NT2/D1 (cell line): ENCODE results near the gene ACACA.

Source experiments
- DNase-seq: peaks from one replicate; pipeline ENCODE4 v3.0.0-alpha.2; 2011; ENCODE audit warnings: low read depth, low spot score
- H3K27me3 ChIP-seq: 2 replicates; pipeline ENCODE4 v1.6.0; 2011; ENCODE audit warnings: mild to moderate bottlenecking; ENCODE audit not compliant: insufficient read length, insufficient read depth
- H3K36me3 ChIP-seq: 2 replicates; pipeline ENCODE4 v1.6.1; 2011; ENCODE audit warnings: mild to moderate bottlenecking, low read length, mixed read lengths; ENCODE audit not compliant: insufficient read depth, insufficient read length
- H3K4me1 ChIP-seq: 2 replicates; pipeline ENCODE4 v1.5.1; 2011; ENCODE audit not compliant: insufficient read depth, insufficient read length
- H3K4me3 ChIP-seq: 2 replicates; pipeline ENCODE4 v1.5.1; 2011; ENCODE audit warnings: low read depth; ENCODE audit not compliant: insufficient read length
- H3K9ac ChIP-seq: 2 replicates; pipeline ENCODE4 v1.6.0; 2011; ENCODE audit warnings: low read depth; ENCODE audit not compliant: insufficient read length
- H3K9me3 ChIP-seq: 2 replicates; pipeline ENCODE4 v1.5.1; 2011; ENCODE audit warnings: mild to moderate bottlenecking, low read length; ENCODE audit not compliant: insufficient read depth
- SUZ12 ChIP-seq: IDR thresholded peaks from 2 replicates; pipeline ENCODE4 v1.6.1; 2011; ENCODE audit not compliant: insufficient read length, insufficient read depth; ENCODE audit errors: extremely low read depth
- YY1 ChIP-seq: IDR thresholded peaks from 2 replicates; pipeline ENCODE4 v1.6.1; 2011; ENCODE audit not compliant: insufficient read length, insufficient read depth
- ZNF274 ChIP-seq: IDR thresholded peaks from 2 replicates; pipeline ENCODE4 v1.6.1; 2011; ENCODE audit warnings: mild to moderate bottlenecking, low read depth, low read length

ACACA gene

DNA sequence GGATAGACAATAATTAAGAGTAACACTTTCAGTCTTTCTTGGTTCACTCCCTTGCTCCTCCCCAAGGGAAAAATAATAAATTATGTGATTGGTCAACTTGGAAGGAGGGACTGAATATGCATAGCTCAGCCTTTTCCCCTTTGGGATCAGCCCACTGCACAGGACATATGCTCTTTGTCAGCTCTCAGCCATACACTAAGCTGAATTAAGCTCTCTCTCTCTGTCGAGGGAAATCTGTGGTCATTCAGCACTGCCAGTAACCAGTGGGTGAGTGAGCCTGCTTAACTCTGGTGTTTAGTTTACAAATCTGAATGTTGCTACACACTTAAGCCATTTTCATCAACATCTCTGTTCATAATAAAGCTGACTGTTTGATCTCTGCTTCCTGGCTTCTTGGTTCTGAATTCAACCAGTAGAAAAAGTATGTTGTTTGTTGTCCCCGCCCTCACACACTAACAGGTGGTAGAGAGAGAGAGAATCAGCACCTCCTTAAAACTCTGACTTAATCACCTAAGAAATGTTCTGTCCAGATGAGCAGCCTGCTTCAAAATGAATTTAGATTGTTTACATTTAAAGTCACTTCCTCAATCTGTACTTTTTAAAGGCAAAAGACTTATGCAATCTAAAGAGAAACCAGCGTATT is 133.1 kb downstream of the ACACA start:
- TF ChIP-seq SUZ12: no peak
- no peak for TF ChIP-seq ZNF274
- no peak for TF ChIP-seq YY1
- Histone ChIP-seq H3K9ac (no peak overlapping the region), H3K27me3 (no peaks in the 10 kb centered on the region), H3K4me3 (no peak overlapping the region), H3K4me1 (no peaks in the 10 kb centered on the region), H3K9me3 (no peaks in the 10 kb centered on the region), H3K36me3 (peaks cover 51% of the 10 kb centered on the region)
- no peak for DNase-seq

GRCh38 chr17:37265446-37266173 is 141.0 kb downstream of the ACACA start:
- no peak for DNase-seq
- no peak overlapping the region for H3K4me3 ChIP-seq
- peaks cover 7% of the 10 kb centered on the region for H3K9me3 ChIP-seq
- H3K4me1 ChIP-seq: no peaks in the 10 kb centered on the region
- no peak for TF ChIP-seq SUZ12
- no peak for TF ChIP-seq YY1
- no peak for TF ChIP-seq ZNF274
- H3K9ac ChIP-seq: no peak overlapping the region
- H3K27me3 ChIP-seq: no peaks in the 10 kb centered on the region
- H3K36me3 ChIP-seq: peaks cover 77% of the 10 kb centered on the region

GRCh38 chr17:37261286-37261685 is 145.3 kb downstream of the ACACA start:
- no peak for DNase-seq
- no peaks in the 10 kb centered on the region for H3K27me3 ChIP-seq
- peaks cover 66% of the 10 kb centered on the region for H3K36me3 ChIP-seq
- no peaks in the 10 kb centered on the region for H3K9me3 ChIP-seq
- H3K4me1 ChIP-seq: no peaks in the 10 kb centered on the region
- H3K9ac ChIP-seq: no peak overlapping the region
- TF ChIP-seq YY1 (no peak), ZNF274 (no peak), SUZ12 (no peak)
- no peak overlapping the region for H3K4me3 ChIP-seq

DNA sequence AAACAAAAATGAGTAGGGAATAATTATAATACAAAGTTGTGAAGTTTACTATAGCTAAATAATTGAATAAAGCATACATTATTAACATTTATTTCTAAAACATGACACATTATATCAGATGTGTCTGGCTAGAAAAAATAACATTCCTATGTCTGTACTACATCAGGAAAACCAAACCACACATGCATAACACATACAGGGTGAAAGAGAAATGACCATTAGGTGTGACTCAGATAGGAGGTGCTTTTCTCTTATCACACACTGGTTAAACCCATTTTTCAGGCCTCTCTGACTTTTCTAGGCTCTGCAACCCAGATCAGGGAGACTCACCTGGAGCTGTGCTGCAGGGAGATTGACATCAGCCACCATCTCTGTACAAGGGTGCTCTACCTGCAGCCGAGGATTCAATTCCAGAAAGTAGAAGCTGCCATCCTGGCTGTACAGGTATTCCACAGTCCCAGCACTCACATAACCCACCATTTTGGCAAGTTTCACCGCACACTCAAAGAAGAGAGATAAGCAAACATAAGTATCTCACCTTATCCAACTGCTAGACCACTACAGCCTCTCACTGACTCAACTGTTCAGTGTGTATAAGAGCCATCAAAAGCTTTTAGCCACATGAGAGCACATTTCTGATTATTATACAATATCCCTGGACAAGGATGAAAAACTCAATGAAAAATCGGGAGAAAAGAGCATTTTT is 147.5 kb downstream of the ACACA start:
- Histone ChIP-seq H3K27me3 (no peaks in the 10 kb centered on the region), H3K9ac (no peak overlapping the region), H3K4me1 (no peaks in the 10 kb centered on the region), H3K4me3 (no peak overlapping the region), H3K36me3 (peaks cover 64% of the 10 kb centered on the region), H3K9me3 (no peaks in the 10 kb centered on the region)
- no peak for DNase-seq
- no peak for TF ChIP-seq ZNF274
- TF ChIP-seq YY1: no peak
- no peak for TF ChIP-seq SUZ12

DNA sequence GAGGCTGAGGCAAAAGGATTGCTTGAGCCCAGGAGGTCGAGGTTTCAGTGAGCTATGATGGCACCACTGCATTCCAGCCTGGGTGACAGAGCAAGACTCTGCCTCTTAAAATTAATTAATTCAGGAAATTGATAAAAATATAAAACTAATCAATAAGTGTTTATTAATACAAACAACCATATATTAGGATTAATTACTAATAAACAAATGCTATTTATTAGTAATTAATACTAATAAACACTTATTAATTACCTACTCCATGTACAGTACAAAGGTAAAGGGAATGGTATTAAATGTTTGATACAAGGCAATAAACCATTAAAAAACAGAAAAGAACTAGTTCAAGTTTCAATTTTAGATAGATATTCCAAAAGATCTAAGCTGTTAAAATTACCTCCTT is 150.0 kb downstream of the ACACA start:
- no peaks in the 10 kb centered on the region for H3K4me1 ChIP-seq
- TF ChIP-seq YY1: no peak
- TF ChIP-seq SUZ12: no peak
- no peak for TF ChIP-seq ZNF274
- no peak for DNase-seq
- no peaks in the 10 kb centered on the region for H3K27me3 ChIP-seq
- no peaks in the 10 kb centered on the region for H3K9me3 ChIP-seq
- peaks cover 52% of the 10 kb centered on the region for H3K36me3 ChIP-seq
- no peak overlapping the region for H3K4me3 ChIP-seq
- H3K9ac ChIP-seq: no peak overlapping the region

DNA sequence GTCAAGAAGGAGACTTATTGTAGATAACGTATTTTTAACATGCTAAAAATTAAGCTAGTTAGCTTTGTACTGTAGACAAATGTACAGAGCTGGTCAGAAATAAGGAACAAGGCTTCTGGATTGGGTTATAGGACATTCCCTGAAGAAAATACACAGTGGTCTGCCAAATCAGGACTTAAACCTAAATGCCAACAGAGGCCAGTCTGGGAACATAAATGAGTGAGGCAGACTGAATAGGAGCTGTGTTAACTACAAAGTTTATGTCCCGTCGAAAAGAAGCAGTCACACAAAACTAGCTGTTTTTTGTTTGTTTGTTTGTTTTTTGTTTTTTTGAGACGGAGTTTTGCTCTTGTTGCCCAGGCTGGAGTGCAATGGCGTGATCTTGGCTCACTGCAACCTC is 151.2 kb downstream of the ACACA start:
- DNase-seq: no peak
- no peaks in the 10 kb centered on the region for H3K9me3 ChIP-seq
- TF ChIP-seq SUZ12 (no peak), ZNF274 (no peak), YY1 (no peak)
- no peaks in the 10 kb centered on the region for H3K4me1 ChIP-seq
- no peaks in the 10 kb centered on the region for H3K27me3 ChIP-seq
- no peak overlapping the region for H3K9ac ChIP-seq
- H3K4me3 ChIP-seq: no peak overlapping the region
- peaks cover 55% of the 10 kb centered on the region for H3K36me3 ChIP-seq

GRCh38 chr17:37247825-37248224 is 158.8 kb downstream of the ACACA start:
- TF ChIP-seq YY1 (no peak), ZNF274 (no peak)
- DNase-seq: no peak
- no peaks in the 10 kb centered on the region for H3K27me3 ChIP-seq
- peaks cover 84% of the 10 kb centered on the region for H3K36me3 ChIP-seq
- no peak overlapping the region for H3K9ac ChIP-seq
- no peak overlapping the region for H3K4me3 ChIP-seq
- no peaks in the 10 kb centered on the region for H3K4me1 ChIP-seq
- no peaks in the 10 kb centered on the region for H3K9me3 ChIP-seq
